ENCODE results near the gene EPB41L4B.

DNA sequence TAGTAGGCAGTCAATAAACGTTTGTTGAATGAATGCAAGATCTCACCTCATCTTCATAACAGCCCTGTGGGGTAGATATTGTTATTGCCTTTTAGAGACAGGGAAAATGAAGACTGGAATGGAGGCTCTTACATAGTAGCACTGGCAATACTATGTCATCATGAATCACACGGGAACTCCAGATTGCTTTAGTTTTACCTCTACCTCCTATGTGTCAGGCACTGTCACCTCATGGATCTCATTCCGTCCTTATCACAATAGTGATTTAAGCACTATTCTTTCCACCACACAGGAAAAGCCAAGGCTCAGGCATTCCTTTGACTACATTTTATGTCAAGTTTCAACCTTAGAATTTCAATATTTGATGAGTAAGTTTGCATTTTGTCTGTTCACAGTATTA, 2.9 kb upstream of the EPB41L4B start:
- TF ChIP-seq, protein P1, sequence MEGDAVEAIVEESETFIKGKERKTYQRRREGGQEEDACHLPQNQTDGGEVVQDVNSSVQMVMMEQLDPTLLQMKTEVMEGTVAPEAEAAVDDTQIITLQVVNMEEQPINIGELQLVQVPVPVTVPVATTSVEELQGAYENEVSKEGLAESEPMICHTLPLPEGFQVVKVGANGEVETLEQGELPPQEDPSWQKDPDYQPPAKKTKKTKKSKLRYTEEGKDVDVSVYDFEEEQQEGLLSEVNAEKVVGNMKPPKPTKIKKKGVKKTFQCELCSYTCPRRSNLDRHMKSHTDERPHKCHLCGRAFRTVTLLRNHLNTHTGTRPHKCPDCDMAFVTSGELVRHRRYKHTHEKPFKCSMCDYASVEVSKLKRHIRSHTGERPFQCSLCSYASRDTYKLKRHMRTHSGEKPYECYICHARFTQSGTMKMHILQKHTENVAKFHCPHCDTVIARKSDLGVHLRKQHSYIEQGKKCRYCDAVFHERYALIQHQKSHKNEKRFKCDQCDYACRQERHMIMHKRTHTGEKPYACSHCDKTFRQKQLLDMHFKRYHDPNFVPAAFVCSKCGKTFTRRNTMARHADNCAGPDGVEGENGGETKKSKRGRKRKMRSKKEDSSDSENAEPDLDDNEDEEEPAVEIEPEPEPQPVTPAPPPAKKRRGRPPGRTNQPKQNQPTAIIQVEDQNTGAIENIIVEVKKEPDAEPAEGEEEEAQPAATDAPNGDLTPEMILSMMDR (CRISPR knock-in tag; IDR thresholded peaks at IDR 0.05) = no peak
- TF ChIP-seq, protein P2, sequence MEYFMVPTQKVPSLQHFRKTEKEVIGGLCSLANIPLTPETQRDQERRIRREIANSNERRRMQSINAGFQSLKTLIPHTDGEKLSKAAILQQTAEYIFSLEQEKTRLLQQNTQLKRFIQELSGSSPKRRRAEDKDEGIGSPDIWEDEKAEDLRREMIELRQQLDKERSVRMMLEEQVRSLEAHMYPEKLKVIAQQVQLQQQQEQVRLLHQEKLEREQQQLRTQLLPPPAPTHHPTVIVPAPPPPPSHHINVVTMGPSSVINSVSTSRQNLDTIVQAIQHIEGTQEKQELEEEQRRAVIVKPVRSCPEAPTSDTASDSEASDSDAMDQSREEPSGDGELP (IDR thresholded peaks at IDR 0.05; ENCODE audit: borderline replicate concordance, low read depth) = no peak
- TF ChIP-seq TCF12 (IDR thresholded peaks at IDR 0.05) = no peak
- TF ChIP-seq TCF12 (CRISPR knock-in tag; IDR thresholded peaks at IDR 0.05) = no peak
- TF ChIP-seq KDM1A (CRISPR knock-in tag; IDR thresholded peaks at IDR 0.05) = no peak
- TF ChIP-seq TCF7L2 (IDR thresholded peaks at IDR 0.05; ENCODE audit: low read depth, low read length) = no peak
- no peak for TF ChIP-seq RAD21 (CRISPR knock-in tag; IDR thresholded peaks at IDR 0.05)

All from HepG2 (cell line).